H1 (cell line): ENCODE measurements around the gene DCTN5. TPM values are rescaled to one million over a fixed set of nuclear protein-coding genes. Genes with fewer than 3 reads are reported as not detected.

Experiments used
- CTCF ChIA-PET: fragments of 300-600 bp; sonication (Branson Sonifier 250); formaldehyde crosslinking; loops from one replicate; lab custom pipeline; 2021; ENCODE audit not compliant: partially characterized antibody; lab: Charles Lee
- POLR2A ChIA-PET: fragments of 300-600 bp; sonication (Branson Sonifier 250); formaldehyde crosslinking; loops from one replicate; lab custom pipeline; 2021; ENCODE audit warnings: inconsistent platforms; ENCODE audit not compliant: partially characterized antibody; lab: Charles Lee
- DNase-seq, 2 experiments: peaks; one replicate each; pipeline versions ENCODE4 v3.0.0 to v3.0.0-alpha.2; 2010 to 2022; ENCODE audit warnings: low spot score in 2 of 2, low read depth in 1 of 2, mixed read lengths in 1 of 2
- FAIRE-seq: peaks from 2 replicates; lab custom pipeline; 2011; peaks lifted over from hg19 to GRCh38; lab: Jason Lieb, UNC
- H2AFZ ChIP-seq: 2 replicates; pipeline ENCODE4 v1.8.1; 2012; ENCODE audit warnings: low read length, inconsistent platforms
- H2AK5ac ChIP-seq: 2 replicates; pipeline ENCODE4 v1.6.1; 2013; ENCODE audit warnings: low read depth, low read length
- H2BK120ac ChIP-seq: replicated peaks from 2 replicates; pipeline ENCODE3; 2013; ENCODE audit warnings: low read depth, low read length, inconsistent platforms
- H2BK12ac ChIP-seq: 2 replicates; pipeline ENCODE4 v1.6.1; 2013; ENCODE audit warnings: low read depth, low read length
- H2BK15ac ChIP-seq: 2 replicates; pipeline ENCODE4 v1.6.1; 2013; ENCODE audit warnings: low read length
- H2BK20ac ChIP-seq: 2 replicates; pipeline ENCODE4 v1.6.1; 2013; ENCODE audit warnings: low read length
- H2BK5ac ChIP-seq: 2 replicates; pipeline ENCODE4 v1.6.1; 2013; ENCODE audit warnings: low read depth, low read length
- H3K14ac ChIP-seq: 2 replicates; pipeline ENCODE4 v1.6.1; 2013; ENCODE audit warnings: inconsistent platforms; ENCODE audit not compliant: insufficient read length
- H3K18ac ChIP-seq: 2 replicates; pipeline ENCODE4 v1.6.1; 2013; ENCODE audit warnings: low read length; ENCODE audit errors: extremely low read depth
- H3K23ac ChIP-seq: 2 replicates; pipeline ENCODE4 v1.6.1; 2013; ENCODE audit warnings: inconsistent platforms; ENCODE audit not compliant: insufficient read length
- H3K23me2 ChIP-seq: 2 replicates; pipeline ENCODE4 v1.6.1; 2013; ENCODE audit warnings: low read depth, low read length
- H3K27ac ChIP-seq: 2 replicates; pipeline ENCODE4 v1.6.1; 2011; ENCODE audit warnings: low read depth, low read length, inconsistent platforms
- H3K27me3 ChIP-seq, 4 experiments: replicated peaks in 1 of 4; 1 replicate in 1 of 4; 2 replicates in 3 of 4; pipeline versions ENCODE4 v1.6.1 to v1.8.1; 2011 to 2013; ENCODE audit warnings: low read length in 3 of 4, mild to moderate bottlenecking in 3 of 4, inconsistent platforms in 2 of 4, mixed read lengths in 2 of 4, moderate library complexity in 1 of 4; ENCODE audit not compliant: control insufficient read depth in 3 of 4, insufficient read depth in 3 of 4; ENCODE audit errors: extremely low read depth in 1 of 4
- H3K36me3 ChIP-seq, 4 experiments: 2 replicates each; pipeline versions ENCODE4 v1.6.1 to v1.8.1; 2011 to 2013; ENCODE audit warnings: mild to moderate bottlenecking in 4 of 4, low read length in 3 of 4, moderate library complexity in 2 of 4, control low read depth in 1 of 4, inconsistent platforms in 1 of 4; ENCODE audit not compliant: insufficient read depth in 4 of 4, control insufficient read depth in 2 of 4
- H3K4ac ChIP-seq: replicated peaks from 2 replicates; pipeline ENCODE3; 2013; ENCODE audit warnings: low read length, low read depth, mixed read lengths, inconsistent platforms; ENCODE audit not compliant: insufficient read length
- H3K4me1 ChIP-seq, 4 experiments: replicated peaks in 1 of 4; 1 replicate in 1 of 4; 2 replicates in 3 of 4; pipeline versions ENCODE4 v1.6.1 to v1.8.1; 2011 to 2013; ENCODE audit warnings: low read length in 3 of 4, inconsistent platforms in 2 of 4, mixed read lengths in 1 of 4; ENCODE audit not compliant: insufficient read depth in 4 of 4, control insufficient read depth in 3 of 4
- H3K4me2 ChIP-seq, 2 experiments: 2 replicates each; pipeline versions ENCODE4 v1.6.1 to v1.8.1; 2011 to 2013; ENCODE audit warnings: low read depth in 2 of 2, low read length in 2 of 2, control low read depth in 1 of 2, inconsistent platforms in 1 of 2, mild to moderate bottlenecking in 1 of 2; ENCODE audit not compliant: insufficient read depth in 1 of 2
- H3K4me3 ChIP-seq, 4 experiments: fragments of 200-600, 300-600 bp in 1 of 4; sonication (generic), shearing (Covaris generic), sonication (Bioruptor Twin) in 1 of 4; 2 replicates each; pipeline versions ENCODE4 v1.5.1 to v1.8.1; 2011 to 2016; ENCODE audit warnings: low read length in 4 of 4, low read depth in 3 of 4, control low read depth in 2 of 4, inconsistent platforms in 2 of 4, mild to moderate bottlenecking in 2 of 4, mixed read lengths in 1 of 4, moderate library complexity in 1 of 4; ENCODE audit not compliant: insufficient read depth in 2 of 4; ENCODE audit errors: extremely low read depth in 1 of 4
- H3K56ac ChIP-seq: replicated peaks from 2 replicates; pipeline ENCODE3; 2013; ENCODE audit warnings: low read depth, mild to moderate bottlenecking, mixed read lengths, low read length, inconsistent platforms; ENCODE audit not compliant: insufficient read length
- H3K79me1 ChIP-seq: 2 replicates; pipeline ENCODE4 v1.6.1; 2013; ENCODE audit warnings: low read depth, low read length, control low read depth
- H3K79me2 ChIP-seq, 2 experiments: 2 replicates each; pipeline versions ENCODE4 v1.6.1 to v1.8.1; 2012 to 2013; ENCODE audit warnings: low read length in 2 of 2, mild to moderate bottlenecking in 2 of 2, inconsistent platforms in 1 of 2; ENCODE audit not compliant: insufficient read depth in 2 of 2, control insufficient read depth in 1 of 2
- H3K9ac ChIP-seq, 4 experiments: replicated peaks in 1 of 4; 1 replicate in 1 of 4; 2 replicates in 3 of 4; pipeline versions ENCODE4 v1.6.1 to v1.8.1; 2011 to 2013; ENCODE audit warnings: low read depth in 3 of 4, low read length in 3 of 4, control low read depth in 2 of 4, mild to moderate bottlenecking in 2 of 4, moderate library complexity in 2 of 4, inconsistent platforms in 1 of 4; ENCODE audit errors: extremely low read depth in 1 of 4
- H3K9me3 ChIP-seq, 2 experiments: 2 replicates each; pipeline versions ENCODE4 v1.6.1 to v1.8.1; 2012 to 2013; ENCODE audit warnings: mild to moderate bottlenecking in 2 of 2, moderate library complexity in 2 of 2, control low read depth in 1 of 2, inconsistent platforms in 1 of 2, low read depth in 1 of 2, low read length in 1 of 2, mixed read lengths in 1 of 2; ENCODE audit not compliant: insufficient read depth in 2 of 2
- H4K20me1 ChIP-seq, 2 experiments: replicated peaks in 1 of 2; 2 replicates each; pipeline versions ENCODE3 to v1.8.1; 2011 to 2013; ENCODE audit warnings: inconsistent platforms in 2 of 2, low read length in 2 of 2, mild to moderate bottlenecking in 1 of 2; ENCODE audit not compliant: insufficient read depth in 2 of 2, control insufficient read depth in 1 of 2
- H4K5ac ChIP-seq: 2 replicates; pipeline ENCODE4 v1.6.1; 2013; ENCODE audit warnings: low read length, low read depth, mixed read lengths, inconsistent platforms; ENCODE audit not compliant: insufficient read length
- H4K8ac ChIP-seq: 2 replicates; pipeline ENCODE4 v1.8.0; 2013; ENCODE audit warnings: mild to moderate bottlenecking, moderate library complexity, low read length, inconsistent platforms; ENCODE audit not compliant: insufficient read depth; ENCODE audit errors: extremely low read depth
- H4K91ac ChIP-seq: replicated peaks from 2 replicates; pipeline ENCODE3; 2013; ENCODE audit warnings: low read length, mixed read lengths, inconsistent platforms; ENCODE audit not compliant: insufficient read length
- ASH2L ChIP-seq: fragments of 200-600, 300-600 bp; sonication (generic); IDR thresholded peaks from one replicate; pipeline ENCODE4 v1.7.1; 2017; ENCODE audit warnings: low read length
- CTBP2 ChIP-seq: IDR thresholded peaks from 2 replicates; pipeline ENCODE4 v1.7.0; 2011; ENCODE audit warnings: borderline replicate concordance, mild to moderate bottlenecking, moderate library complexity, mixed read lengths, low read length; ENCODE audit not compliant: insufficient read depth, insufficient read length
- HDAC2 ChIP-seq, 2 experiments: fragments of 300-600 bp in 1 of 2; sonication (generic) in 1 of 2; IDR thresholded peaks; 2 replicates each; pipeline ENCODE4 v1.6.1; 2011 to 2012; ENCODE audit warnings: low read depth in 2 of 2, low read length in 2 of 2, mild to moderate bottlenecking in 2 of 2, moderate library complexity in 2 of 2, borderline replicate concordance in 1 of 2, inconsistent platforms in 1 of 2
- JUN ChIP-seq: IDR thresholded peaks from 2 replicates; pipeline ENCODE4 v1.6.1; 2011; ENCODE audit warnings: low read depth, mild to moderate bottlenecking, improper control_type of control experiment, low read length
- KDM4A ChIP-seq: IDR thresholded peaks from one replicate; pipeline ENCODE4 v1.7.1; 2012; ENCODE audit warnings: low read depth, mild to moderate bottlenecking, moderate library complexity, low read length, inconsistent platforms; ENCODE audit not compliant: severe bottlenecking
- MAX ChIP-seq: IDR thresholded peaks from 2 replicates; pipeline ENCODE4 v1.6.1; 2012; ENCODE audit warnings: inconsistent platforms
- RAD21 ChIP-seq, 2 experiments: IDR thresholded peaks in 1 of 2; conservative IDR thresholded peaks in 1 of 2; 2 replicates each; pipeline ENCODE4 v1.6.1; 2011; ENCODE audit warnings: low read depth in 2 of 2, low read length in 2 of 2, improper control_type of control experiment in 1 of 2, inconsistent platforms in 1 of 2, mild to moderate bottlenecking in 1 of 2, moderate library complexity in 1 of 2
- SIRT6 ChIP-seq: IDR thresholded peaks from one replicate; pipeline ENCODE4 v1.7.1; 2012; ENCODE audit warnings: low read length, inconsistent platforms
- SP1 ChIP-seq: IDR thresholded peaks from 2 replicates; pipeline ENCODE4 v1.6.1; 2011; ENCODE audit warnings: low read depth, low read length
- SUZ12 ChIP-seq: fragments of 200-600 bp; sonication (generic); IDR thresholded peaks from 2 replicates; pipeline ENCODE4 v1.6.1; 2012; ENCODE audit warnings: mild to moderate bottlenecking, inconsistent platforms, low read length, moderate library complexity, mixed read lengths
- TAF7 ChIP-seq: optimal IDR thresholded peaks from 2 replicates; pipeline ENCODE3; 2011; ENCODE audit warnings: low read depth, mild to moderate bottlenecking, inconsistent platforms, low read length, moderate library complexity, borderline replicate concordance
- TBP ChIP-seq: IDR thresholded peaks from 2 replicates; pipeline ENCODE4 v1.6.1; 2011; ENCODE audit warnings: low read depth, low read length, improper control_type of control experiment
- WGBS, 2 experiments: shearing (Covaris generic) in 1 of 2; methylation state at CpG; one replicate each; pipeline versions ENCODE4 v1.1.6 to v1.1.7; 2013 to 2015; ENCODE audit warnings: low lambda C conversion rate in 2 of 2, mixed read lengths in 2 of 2, inconsistent platforms in 1 of 2, low coverage in 1 of 2, missing lambda C conversion rate in 1 of 2; ENCODE audit not compliant: insufficient replicate concordance in 2 of 2, insufficient coverage in 1 of 2, insufficient read length in 1 of 2; ENCODE audit errors: extremely low coverage in 1 of 2, missing lambda C conversion rate in 1 of 2; 5-methylcytosine and 5-hydroxymethylcytosine counted together
- polyA plus RNA-seq, 7 experiments: library from polyadenylated mRNA; depleted of rRNA in 3 of 7; stranded (reverse) in 5 of 7; unstranded in 2 of 7; fragments of >200 nt in 5 of 7; fragments of 200-250 nt in 2 of 7; gene quantifications; 1 replicate in 5 of 7; 2 replicates in 1 of 7; 4 replicates in 1 of 7; pipeline versions ENCODE4 v1.2.1 to v1.2.3, GENCODE V29; 2011 to 2013; ENCODE audit warnings: missing spikeins in 2 of 7, mixed read lengths in 2 of 7
- total RNA-seq: library from RNA; stranded (reverse); fragmentation: NEBNext Ultra II Directional; extraction: Animal tissue kit (Norgen Biotek cat#: 25700); gene quantifications from 2 replicates; pipeline ENCODE4 v1.2.1, GENCODE V29; 2021

DCTN5 gene
- total and polyA plus RNA-seq, 2 of the 8 experiments (the other 6 are each of a cell fraction or from before 2014, with no cell fraction given): 36.0 to 74.0 TPM

GRCh38 chr16:23712976-23713375 is 71.7 kb downstream of the DCTN5 start, which contains the start of gene ERN2:
ERN2 (minus strand) TSS chr16:23713222; CDS start chr16:23713187, 35 bp downstream.
- peak within 1 kb of the TSS; percentile 69 for H4K8ac ChIP-seq
- H2BK12ac ChIP-seq: no peak within 1 kb of the TSS; the same call in 1 of the 2 replicates
- no peak within 1 kb of the TSS for H3K4ac ChIP-seq
- H2BK5ac ChIP-seq: no peak within 1 kb of the TSS; the same call in 1 of the 2 replicates
- no peak within 1 kb of the TSS for H4K5ac ChIP-seq
- H3K79me1 ChIP-seq: no peaks in the 10 kb centered on the region
- 2% methylated on average over 22 of the region's 37 CpGs; no CpG with 5 or more reads in 1 of the 2 experiments for WGBS, 2 experiments
- H4K91ac ChIP-seq: no peak within 1 kb of the TSS
- POLR2A ChIA-PET: interaction anchor here (1.0 to 1.8 kb wide), 5 partner anchors 9 to 35 kb away, joined by 3 to 5 read pairs (median 3); partner anchors contain the start of gene PLK1
- H3K4me2 ChIP-seq: peak within 1 kb of the TSS; percentile 73 to 79
- H3K14ac ChIP-seq: no peak within 1 kb of the TSS
- H3K18ac ChIP-seq: peak within 1 kb of the TSS; percentile 60
- no peaks in the 10 kb centered on the region; a peak in 1 of 7 replicates for H3K4me1 ChIP-seq
- H3K4me3 ChIP-seq: peak within 1 kb of the TSS; percentile 45 to 65 (median 58)
- H2BK20ac ChIP-seq: no peak within 1 kb of the TSS
- peak in 1 of 2 experiments; percentile 82 for DNase-seq
- no peak within 1 kb of the TSS for H3K23ac ChIP-seq
- H2AFZ ChIP-seq: peak within 1 kb of the TSS; percentile 95
- no peak within 1 kb of the TSS for H3K27ac ChIP-seq
- peaks cover 10% of the 10 kb centered on the region; the same call in 1 of the 2 replicates for H3K23me2 ChIP-seq
- no peak within 1 kb of the TSS for H2BK120ac ChIP-seq
- no peaks in the 10 kb centered on the region for H4K20me1 ChIP-seq
- peaks cover 8% of the 10 kb centered on the region in 2 experiments; a peak in 2 of 4 replicates for H3K9me3 ChIP-seq
- H3K56ac ChIP-seq: no peak within 1 kb of the TSS
- peaks cover 2 to 21% (median 19%) of the 10 kb centered on the region in 4 experiments for H3K27me3 ChIP-seq
- FAIRE-seq: no peak
- no peaks in the 10 kb centered on the region for H3K36me3 ChIP-seq
- H3K79me2 ChIP-seq: no peaks in the 10 kb centered on the region
- H2BK15ac ChIP-seq: no peak within 1 kb of the TSS
- CTCF ChIA-PET: interaction anchor here (0.7 to 2.4 kb wide), 5 partner anchors 9 to 324 kb away, joined by 3 to 7 read pairs (median 3); partner anchors contain the start of gene PLK1
- no peak within 1 kb of the TSS for H2AK5ac ChIP-seq
- peak within 1 kb of the TSS in 2 of 4 experiments; percentile 2 to 57; a peak in 1 of 7 replicates for H3K9ac ChIP-seq
- TF ChIP-seq TAF7 (no peak), RAD21 (IDR thresholded peaks at IDR 0.05 in 1 of 2, conservative IDR thresholded peaks at IDR 0.05 in 1 of 2; ENCODE audit: low read depth in 2 of 2, low read length in 2 of 2) (no peak), SP1 (no peak), SUZ12 (0 out of 2 replicates have a peak, but pooled peaks have one; percentile 54), CTBP2 (no peak), SIRT6 (no peak), JUN (no peak), MAX (peak; percentile 40), TBP (no peak), ASH2L (no peak), HDAC2 (IDR thresholded peaks at IDR 0.05; ENCODE audit: borderline replicate concordance in 1 of 2, low read depth in 2 of 2, low read length in 2 of 2) (no peak), KDM4A (peak; percentile 92)
